Measurements from ENCODE around the gene ZDHHC7. TPM values are rescaled to one million over a fixed set of nuclear protein-coding genes. Genes with fewer than 3 reads are reported as not detected.

ZDHHC7 gene
- polyA plus RNA-seq, 2 of the 4 experiments (the other 2 are of a cell fraction) = 42.3 to 58.0 TPM

- WGBS (ENCODE audit: missing lambda C conversion rate) = 90% methylated on average over 17 of the region's 17 CpGs
- ATAC-seq (no peak), DNase-seq (ENCODE audit: low read depth in 1 of 2, low spot score in 1 of 2) (no peak), FAIRE-seq (no peak)
- H3K27ac ChIP-seq = no peak overlapping the region
- H3K4me3 ChIP-seq = no peak overlapping the region
- peaks cover 18% of the 10 kb centered on the region for H3K4me1 ChIP-seq
- no peak overlapping the region for H3K4me2 ChIP-seq
- H3K9me3 ChIP-seq = no peaks in the 10 kb centered on the region
- ChIA-PET POLR2A (no interaction called here), CTCF (interaction anchor here (0.7 to 19.5 kb wide), 6 partner anchors 14 to 222 kb away, joined by 3 to 452 read pairs (median 6); no protein-coding TSS in a partner anchor)
- TF ChIP-seq RFX5 (IDR thresholded peaks at IDR 0.05) (no peak), CHD4 (IDR thresholded peaks at IDR 0.05; ENCODE audit: borderline replicate concordance) (no peak)
These were observed 34.5 kb downstream of the ZDHHC7 start for GRCh38 chr16:84976644-84977400.

- H3K4me1 ChIP-seq = peaks cover 19% of the 10 kb centered on the region
- WGBS (ENCODE audit: missing lambda C conversion rate) = 95% methylated on average over 22 of the region's 22 CpGs
- FAIRE-seq (no peak), ATAC-seq (no peak), DNase-seq (ENCODE audit: low read depth in 1 of 2, low spot score in 1 of 2) (no peak)
- no peak overlapping the region for H3K4me2 ChIP-seq
- no peak overlapping the region for H3K27ac ChIP-seq
- TF ChIP-seq, protein P1, sequence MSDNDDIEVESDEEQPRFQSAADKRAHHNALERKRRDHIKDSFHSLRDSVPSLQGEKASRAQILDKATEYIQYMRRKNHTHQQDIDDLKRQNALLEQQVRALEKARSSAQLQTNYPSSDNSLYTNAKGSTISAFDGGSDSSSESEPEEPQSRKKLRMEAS (IDR thresholded peaks at IDR 0.05) = no peak
- TF ChIP-seq, protein P2, sequence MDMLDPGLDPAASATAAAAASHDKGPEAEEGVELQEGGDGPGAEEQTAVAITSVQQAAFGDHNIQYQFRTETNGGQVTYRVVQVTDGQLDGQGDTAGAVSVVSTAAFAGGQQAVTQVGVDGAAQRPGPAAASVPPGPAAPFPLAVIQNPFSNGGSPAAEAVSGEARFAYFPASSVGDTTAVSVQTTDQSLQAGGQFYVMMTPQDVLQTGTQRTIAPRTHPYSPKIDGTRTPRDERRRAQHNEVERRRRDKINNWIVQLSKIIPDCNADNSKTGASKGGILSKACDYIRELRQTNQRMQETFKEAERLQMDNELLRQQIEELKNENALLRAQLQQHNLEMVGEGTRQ (IDR thresholded peaks at IDR 0.05) = no peak
- TF ChIP-seq CHD4 (IDR thresholded peaks at IDR 0.05; ENCODE audit: borderline replicate concordance) = no peak
- no peak for TF ChIP-seq MAFK (IDR thresholded peaks at IDR 0.05; ENCODE audit: partially characterized antibody)
- TF ChIP-seq, protein P3, sequence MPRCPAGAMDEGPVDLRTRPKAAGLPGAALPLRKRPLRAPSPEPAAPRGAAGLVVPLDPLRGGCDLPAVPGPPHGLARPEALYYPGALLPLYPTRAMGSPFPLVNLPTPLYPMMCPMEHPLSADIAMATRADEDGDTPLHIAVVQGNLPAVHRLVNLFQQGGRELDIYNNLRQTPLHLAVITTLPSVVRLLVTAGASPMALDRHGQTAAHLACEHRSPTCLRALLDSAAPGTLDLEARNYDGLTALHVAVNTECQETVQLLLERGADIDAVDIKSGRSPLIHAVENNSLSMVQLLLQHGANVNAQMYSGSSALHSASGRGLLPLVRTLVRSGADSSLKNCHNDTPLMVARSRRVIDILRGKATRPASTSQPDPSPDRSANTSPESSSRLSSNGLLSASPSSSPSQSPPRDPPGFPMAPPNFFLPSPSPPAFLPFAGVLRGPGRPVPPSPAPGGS (IDR thresholded peaks at IDR 0.05) = no peak
- TF ChIP-seq RNF2 (IDR thresholded peaks at IDR 0.05; ENCODE audit: borderline replicate concordance, low read depth) = no peak
- no peak for TF ChIP-seq CEBPB (IDR thresholded peaks at IDR 0.05)
- no peak for TF ChIP-seq NR3C1 (IDR thresholded peaks at IDR 0.05)
- TF ChIP-seq CBX8 (IDR thresholded peaks at IDR 0.05) = no peak
- TF ChIP-seq EHF (CRISPR knock-in tag; IDR thresholded peaks at IDR 0.05) = no peak
- no peak for TF ChIP-seq NPAS2 (CRISPR knock-in tag; IDR thresholded peaks at IDR 0.05; ENCODE audit: borderline replicate concordance)
- no peak for TF ChIP-seq CBX2 (IDR thresholded peaks at IDR 0.05; ENCODE audit: borderline replicate concordance, low read depth)
- no peak for TF ChIP-seq GATA3 (IDR thresholded peaks at IDR 0.05; ENCODE audit: borderline replicate concordance)
- no peak for TF ChIP-seq RCOR1 (IDR thresholded peaks at IDR 0.05; ENCODE audit: low read depth, low read length)
- TF ChIP-seq SREBF2 (IDR thresholded peaks at IDR 0.05) = no peak
- no peak for TF ChIP-seq BHLHE40 (IDR thresholded peaks at IDR 0.05; ENCODE audit: low read depth, low read length)
- no peak for TF ChIP-seq POLR2A (IDR thresholded peaks at IDR 0.05; ENCODE audit: low read length)
- ChIA-PET CTCF (interaction anchor here (0.6 to 19.5 kb wide), 9 partner anchors 13 to 470 kb away, joined by 3 to 452 read pairs (median 4); no protein-coding TSS in a partner anchor), POLR2A (no interaction called here)
- H3K9me3 ChIP-seq = no peaks in the 10 kb centered on the region
- no peak overlapping the region for H3K4me3 ChIP-seq
These were observed 35.8 kb downstream of the ZDHHC7 start for GRCh38 chr16:84975522-84975921.

- POLR2A ChIA-PET = no interaction called here
- CTCF ChIA-PET = interaction anchor here (0.6 to 19.5 kb wide), 9 partner anchors 14 to 469 kb away, joined by 3 to 452 read pairs (median 4); no protein-coding TSS in a partner anchor
- no peak for FAIRE-seq
These were observed 36.3 kb downstream of the ZDHHC7 start for GRCh38 chr16:84975066-84975465.

More at GRCh38 chr16:84975066-84975465, 36.3 kb downstream of the ZDHHC7 start:
- TF ChIP-seq FOSL2 (IDR thresholded peaks at IDR 0.05) (no peak), FOSL2 (CRISPR knock-in tag; IDR thresholded peaks at IDR 0.05) (no peak), RAD21 (conservative IDR thresholded peaks at IDR 0.05 in 1 of 2, IDR thresholded peaks at IDR 0.05 in 1 of 2) (no peak), EP300 (IDR thresholded peaks at IDR 0.05) (no peak), HEYL (CRISPR knock-in tag; IDR thresholded peaks at IDR 0.05) (no peak), CHD2 (IDR thresholded peaks at IDR 0.05; ENCODE audit: low read length, partially characterized antibody) (no peak), HOXA7 (CRISPR knock-in tag; IDR thresholded peaks at IDR 0.05) (no peak), NR3C1 (IDR thresholded peaks at IDR 0.05) (no peak), CTCF (IDR thresholded peaks at IDR 0.05) (no peak), ZFP36 (IDR thresholded peaks at IDR 0.05; ENCODE audit: borderline replicate concordance, partially characterized antibody) (no peak), CBX2 (IDR thresholded peaks at IDR 0.05; ENCODE audit: borderline replicate concordance, low read depth) (no peak), POLR2A (IDR thresholded peaks at IDR 0.05; ENCODE audit: low read length) (no peak)
- no peak overlapping the region for H3K4me3 ChIP-seq
- H3K9me3 ChIP-seq = no peaks in the 10 kb centered on the region
- 87% methylated on average over 12 of the region's 12 CpGs for WGBS (ENCODE audit: missing lambda C conversion rate)
- ATAC-seq (no peak), DNase-seq (ENCODE audit: low read depth in 1 of 2, low spot score in 1 of 2) (no peak)
- no peak overlapping the region for H3K27ac ChIP-seq
- H3K4me2 ChIP-seq = no peak overlapping the region
- H3K4me1 ChIP-seq = peaks cover 19% of the 10 kb centered on the region
